Measurements from ENCODE around the gene TMEM8B.

- peak; percentile 95 for TF ChIP-seq CTCF (IDR thresholded peaks at IDR 0.05; ENCODE audit: low read depth, low read length, poor library complexity, severe bottlenecking)
- no peak for TF ChIP-seq EZH2phosphoT487 (IDR thresholded peaks at IDR 0.05; ENCODE audit: borderline replicate concordance, low read length)
These were observed 2.8 kb upstream of the TMEM8B start for GRCh38 chr9:35826071-35826701.

All from DOHH2 (cell line).